Measurements from ENCODE around the gene CACHD1. TPM values are rescaled to one million over a fixed set of nuclear protein-coding genes. Genes with fewer than 3 reads are reported as not detected.

Gene CACHD1
- total RNA-seq, 1 experiment from 2014 or later: 8.4 TPM

DNA sequence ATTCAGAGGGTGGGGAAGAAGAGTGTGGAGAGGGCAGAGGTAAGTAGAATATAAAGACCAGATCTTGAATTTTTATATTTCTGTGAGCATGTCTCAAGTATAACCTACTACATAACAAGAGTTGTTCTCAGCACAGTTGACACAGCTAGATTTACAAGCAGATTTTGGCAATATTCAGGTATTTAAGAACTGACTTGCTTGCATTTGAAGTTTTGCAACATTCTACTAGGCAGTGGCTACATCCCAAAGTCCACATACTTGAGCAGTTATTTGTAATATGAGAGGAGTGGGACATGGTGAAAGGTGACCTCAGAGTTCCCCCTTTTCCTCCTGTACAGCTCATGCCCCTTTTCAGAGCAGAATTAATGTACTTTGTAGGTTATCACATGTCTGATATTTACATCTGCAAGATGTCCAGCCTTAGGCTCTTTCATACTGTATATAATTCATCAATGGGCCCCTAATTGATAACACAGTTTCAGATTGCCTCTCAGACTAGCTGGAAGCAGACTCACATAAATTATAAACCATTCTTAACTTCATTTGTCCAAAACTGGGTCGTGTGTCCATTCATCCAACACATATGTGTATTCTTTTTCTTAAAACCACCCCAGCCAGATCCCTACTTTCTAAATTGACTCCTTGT lies 138.2 kb downstream of the CACHD1 start:
- intact Hi-C loops (cut with micrococcal nuclease): no loop called here
- ChIA-PET CTCF (no interaction called here), RAD21 (ENCODE audit: low non-redundant PET in 1 of 2, low total read pairs in 2 of 2, uncharacterized antibody in 2 of 2, unreplicated experiment in 2 of 2) (no interaction called here), POLR2A (no interaction called here)
- Histone ChIP-seq H3K27ac (ENCODE audit: low read depth, low read length) (no peak overlapping the region), H3K79me2 (ENCODE audit: insufficient read depth, low read length) (no peaks in the 10 kb centered on the region), H4K20me1 (ENCODE audit: insufficient read depth) (no peaks in the 10 kb centered on the region), H3K4me1 (ENCODE audit: control insufficient read depth in 1 of 2, insufficient read depth in 2 of 2, low read length in 2 of 2) (no peaks in the 10 kb centered on the region), H3K4me2 (ENCODE audit: low read length) (no peak overlapping the region), H3K9me2 (ENCODE audit: insufficient read depth) (no peaks in the 10 kb centered on the region), H2AFZ (ENCODE audit: low read depth, low read length, poor library complexity, severe bottlenecking) (no peak overlapping the region), H3K9me3 (ENCODE audit: control insufficient read depth in 1 of 2, insufficient read depth in 1 of 2, low read depth in 1 of 2, low read length in 2 of 2) (peaks cover 0 to 5% of the 10 kb centered on the region in 2 experiments; a peak in 1 of 4 replicates), H3K36me3 (ENCODE audit: control insufficient read depth in 1 of 2, insufficient read depth in 2 of 2, low read length in 2 of 2) (no peaks in the 10 kb centered on the region), H3K9ac (ENCODE audit: low read length) (no peak overlapping the region), H3K27me3 (ENCODE audit: insufficient read depth, low read length) (no peaks in the 10 kb centered on the region), H3K4me3 (replicated peaks in 1 of 2; ENCODE audit: low read depth in 1 of 2, low read length in 2 of 2) (no peak overlapping the region)
- ATAC-seq (no peak), DNase-seq (ENCODE audit: low read depth, low spot score) (no peak)
- BruUV-seq (replicated peaks): no TSS peak
- TF ChIP-seq SIN3A (IDR thresholded peaks at IDR 0.05; ENCODE audit: low read depth): no peak
- TF ChIP-seq SRF (IDR thresholded peaks at IDR 0.05; ENCODE audit: low read depth): no peak
- TF ChIP-seq CEBPB (IDR thresholded peaks at IDR 0.05; ENCODE audit: low read depth): no peak
- no peak for TF ChIP-seq FOSL1 (IDR thresholded peaks at IDR 0.05; ENCODE audit: low read depth)
- no peak for TF ChIP-seq TCF7L2 (IDR thresholded peaks at IDR 0.05; ENCODE audit: borderline replicate concordance, extremely low read depth, insufficient read depth, insufficient read length)
- TF ChIP-seq CBX3 (IDR thresholded peaks at IDR 0.05; ENCODE audit: low read depth): no peak
- no peak for TF ChIP-seq ZFX (IDR thresholded peaks at IDR 0.05)
- TF ChIP-seq, protein P1, sequence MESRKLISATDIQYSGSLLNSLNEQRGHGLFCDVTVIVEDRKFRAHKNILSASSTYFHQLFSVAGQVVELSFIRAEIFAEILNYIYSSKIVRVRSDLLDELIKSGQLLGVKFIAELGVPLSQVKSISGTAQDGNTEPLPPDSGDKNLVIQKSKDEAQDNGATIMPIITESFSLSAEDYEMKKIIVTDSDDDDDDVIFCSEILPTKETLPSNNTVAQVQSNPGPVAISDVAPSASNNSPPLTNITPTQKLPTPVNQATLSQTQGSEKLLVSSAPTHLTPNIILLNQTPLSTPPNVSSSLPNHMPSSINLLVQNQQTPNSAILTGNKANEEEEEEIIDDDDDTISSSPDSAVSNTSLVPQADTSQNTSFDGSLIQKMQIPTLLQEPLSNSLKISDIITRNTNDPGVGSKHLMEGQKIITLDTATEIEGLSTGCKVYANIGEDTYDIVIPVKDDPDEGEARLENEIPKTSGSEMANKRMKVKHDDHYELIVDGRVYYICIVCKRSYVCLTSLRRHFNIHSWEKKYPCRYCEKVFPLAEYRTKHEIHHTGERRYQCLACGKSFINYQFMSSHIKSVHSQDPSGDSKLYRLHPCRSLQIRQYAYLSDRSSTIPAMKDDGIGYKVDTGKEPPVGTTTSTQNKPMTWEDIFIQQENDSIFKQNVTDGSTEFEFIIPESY (IDR thresholded peaks at IDR 0.05; ENCODE audit: extremely low read depth, insufficient replicate concordance, low read length): no peak
- no peak for TF ChIP-seq EGR1 (IDR thresholded peaks at IDR 0.05; ENCODE audit: low read depth)
- no peak for TF ChIP-seq RAD21 (IDR thresholded peaks at IDR 0.05; ENCODE audit: low read depth)
- TF ChIP-seq ATF3 (IDR thresholded peaks at IDR 0.05): no peak
- TF ChIP-seq POLR2AphosphoS5 (IDR thresholded peaks at IDR 0.05; ENCODE audit: low read depth, low read length): no peak
- TF ChIP-seq SP1 (IDR thresholded peaks at IDR 0.05; ENCODE audit: low read depth): no peak
- TF ChIP-seq EZH2phosphoT487 (IDR thresholded peaks at IDR 0.05; ENCODE audit: borderline replicate concordance): no peak
- no peak for TF ChIP-seq ZNF274 (IDR thresholded peaks at IDR 0.05; ENCODE audit: low read depth, low read length)
- TF ChIP-seq YY1 (IDR thresholded peaks at IDR 0.05; ENCODE audit: extremely low read depth, insufficient replicate concordance, low read depth, low read length): no peak

All from HCT116 (cell line).